WI38 (cell line): Measurements from ENCODE around the gene RUNX3.

Experiments used
- H3K4me3 ChIP-seq: 2 replicates; pipeline ENCODE4 v1.5.1; 2011; ENCODE audit warnings: low read depth, mild to moderate bottlenecking, control low read depth, low read length
- TF ChIP-seq, protein P1 (sequence below): IDR thresholded peaks from 2 replicates; pipeline ENCODE4 v1.5.1; 2012; ENCODE audit warnings: low read depth, mild to moderate bottlenecking, control low read depth, low read length

Gene RUNX3

GRCh38 chr1:24904731-24905354, 25.2 kb downstream of the RUNX3 start:
- no peak overlapping the region for H3K4me3 ChIP-seq

DNA sequence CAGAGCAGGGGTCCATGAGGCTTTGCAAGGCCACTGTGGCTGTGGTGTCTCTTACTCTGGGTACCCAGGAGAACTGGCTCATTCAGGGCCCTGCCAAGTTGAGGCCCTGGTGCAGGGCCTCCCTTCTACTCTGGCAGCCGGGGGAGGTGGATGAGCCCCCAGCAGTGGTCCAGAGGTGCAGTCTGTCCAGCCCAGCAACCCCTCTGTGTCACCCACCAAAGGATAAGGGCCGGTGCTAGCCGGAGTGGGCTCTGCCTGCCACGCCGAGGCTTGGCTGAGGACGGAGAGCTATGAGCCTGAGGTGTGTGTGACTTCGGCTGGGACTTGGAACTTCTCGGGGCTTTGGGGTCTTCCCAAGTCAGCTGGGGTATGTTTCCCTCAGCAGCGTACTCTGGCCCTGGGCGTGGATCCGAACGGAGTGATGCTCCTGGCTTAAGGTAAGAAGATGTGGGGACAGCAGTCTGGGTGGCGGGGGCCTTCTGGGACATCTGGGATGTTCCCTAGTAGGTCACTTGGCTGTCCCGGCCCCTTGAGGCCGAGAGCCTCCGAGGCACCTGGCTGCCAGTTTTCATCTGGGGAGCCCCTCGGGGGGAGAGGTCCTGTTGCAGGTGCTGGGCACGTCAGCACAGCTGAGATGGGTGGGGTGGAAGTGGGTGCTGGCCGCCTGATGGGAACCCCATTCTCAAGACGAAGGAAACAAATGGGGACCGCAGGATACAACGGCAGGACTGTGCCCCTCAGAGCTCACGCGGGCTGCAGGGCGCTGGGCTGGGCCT, 25.9 kb downstream of the RUNX3 start:
- TF ChIP-seq, protein P1, sequence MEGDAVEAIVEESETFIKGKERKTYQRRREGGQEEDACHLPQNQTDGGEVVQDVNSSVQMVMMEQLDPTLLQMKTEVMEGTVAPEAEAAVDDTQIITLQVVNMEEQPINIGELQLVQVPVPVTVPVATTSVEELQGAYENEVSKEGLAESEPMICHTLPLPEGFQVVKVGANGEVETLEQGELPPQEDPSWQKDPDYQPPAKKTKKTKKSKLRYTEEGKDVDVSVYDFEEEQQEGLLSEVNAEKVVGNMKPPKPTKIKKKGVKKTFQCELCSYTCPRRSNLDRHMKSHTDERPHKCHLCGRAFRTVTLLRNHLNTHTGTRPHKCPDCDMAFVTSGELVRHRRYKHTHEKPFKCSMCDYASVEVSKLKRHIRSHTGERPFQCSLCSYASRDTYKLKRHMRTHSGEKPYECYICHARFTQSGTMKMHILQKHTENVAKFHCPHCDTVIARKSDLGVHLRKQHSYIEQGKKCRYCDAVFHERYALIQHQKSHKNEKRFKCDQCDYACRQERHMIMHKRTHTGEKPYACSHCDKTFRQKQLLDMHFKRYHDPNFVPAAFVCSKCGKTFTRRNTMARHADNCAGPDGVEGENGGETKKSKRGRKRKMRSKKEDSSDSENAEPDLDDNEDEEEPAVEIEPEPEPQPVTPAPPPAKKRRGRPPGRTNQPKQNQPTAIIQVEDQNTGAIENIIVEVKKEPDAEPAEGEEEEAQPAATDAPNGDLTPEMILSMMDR: no peak

More at GRCh38 chr1:24904731-24905354, 25.2 kb downstream of the RUNX3 start:
- TF ChIP-seq, protein P1: no peak

GRCh38 chr1:24903560-24903954, 26.5 kb downstream of the RUNX3 start:
- H3K4me3 ChIP-seq: no peak overlapping the region
- TF ChIP-seq, protein P1: no peak

More for the DNA sequence above, 25.9 kb downstream of the RUNX3 start:
- no peak overlapping the region for H3K4me3 ChIP-seq

GRCh38 chr1:24903011-24903461, 27.0 kb downstream of the RUNX3 start:
- TF ChIP-seq, protein P1: no peak
- H3K4me3 ChIP-seq: no peak overlapping the region

- H3K4me3 ChIP-seq: no peak overlapping the region
- TF ChIP-seq, protein P1: no peak
Measured at GRCh38 chr1:24902471-24902891, 27.6 kb downstream of the RUNX3 start.

- TF ChIP-seq, protein P1: no peak
- H3K4me3 ChIP-seq: no peak overlapping the region
Measured at GRCh38 chr1:24901791-24902470, 28.1 kb downstream of the RUNX3 start.
